Right atrium auricular region (tissue), 2 donors: Measurements from ENCODE around the gene NPFF. TPM values are rescaled to one million over a fixed set of nuclear protein-coding genes. Genes with fewer than 3 reads are reported as not detected.

ENCODE experiments used
- DNase-seq: peaks from one replicate; pipeline ENCODE4 v3.0.0-alpha.2; 2019; ENCODE audit warnings: low spot score
- H3K27ac ChIP-seq, 2 donors: fragments of 200-600 bp; sonication (generic); 1 replicate in 1 of 2; 2 replicates in 1 of 2; pipeline ENCODE4 v1.5.1; 2016 to 2019
- H3K27me3 ChIP-seq, 2 donors: fragments of 200-600 bp; sonication (generic); one replicate each; pipeline versions ENCODE4 v1.5.1 to v1.6.0; 2017 to 2019
- H3K36me3 ChIP-seq: fragments of 200-600 bp; sonication (generic); one replicate; pipeline ENCODE4 v1.5.1; 2016
- H3K4me1 ChIP-seq, 2 donors: fragments of 200-600 bp; sonication (generic); one replicate each; pipeline versions ENCODE4 v1.5.1 to v1.6.0; 2017 to 2019
- H3K4me3 ChIP-seq, 2 donors: fragments of 200-600 bp; sonication (generic); 1 replicate in 1 of 2; 2 replicates in 1 of 2; pipeline ENCODE4 v1.5.1; 2017 to 2019; ENCODE audit warnings: mild to moderate bottlenecking in 1 of 2, moderate library complexity in 1 of 2
- H3K9me3 ChIP-seq, 2 donors: fragments of 200-600 bp; sonication (generic); one replicate each; pipeline ENCODE4 v1.5.1; 2019
- CTCF ChIP-seq, 2 donors: fragments of 200-600 bp; sonication (generic); IDR thresholded peaks; one replicate each; pipeline ENCODE4 v1.5.1; 2019; ENCODE audit warnings: antibody characterized with exemption in 2 of 2
- total RNA-seq, 2 donors: library from RNA; depleted of rRNA; stranded (reverse); fragments of >200 nt; gene quantifications; one replicate each; pipeline ENCODE4 v1.1.0, GENCODE V29; 2016

Gene NPFF
- total RNA-seq, 2 donors from 2014 or later = not detected

GRCh38 chr12:53492188-53492587 is 15.1 kb downstream of the NPFF start:
- no peak for DNase-seq
- Histone ChIP-seq H3K27me3 (no peaks in the 10 kb centered on the region), H3K4me1 (peaks cover 0 to 24% of the 10 kb centered on the region in 2 donors), H3K9me3 (no peaks in the 10 kb centered on the region), H3K27ac (peak overlapping the region; percentile 82 to 86), H3K4me3 (peak overlapping the region; percentile 49 to 60), H3K36me3 (peaks cover 5% of the 10 kb centered on the region)
- TF ChIP-seq CTCF (IDR thresholded peaks at IDR 0.05) = no peak

GRCh38 chr12:53489242-53489864 is 17.9 kb downstream of the NPFF start:
- H3K36me3 ChIP-seq = peaks cover 19% of the 10 kb centered on the region
- H3K4me1 ChIP-seq = peaks cover 0 to 18% of the 10 kb centered on the region in 2 donors
- no peak overlapping the region for H3K27ac ChIP-seq
- no peak for TF ChIP-seq CTCF (IDR thresholded peaks at IDR 0.05)
- no peaks in the 10 kb centered on the region for H3K9me3 ChIP-seq
- no peaks in the 10 kb centered on the region for H3K27me3 ChIP-seq
- DNase-seq = no peak
- H3K4me3 ChIP-seq = no peak overlapping the region

GRCh38 chr12:53486736-53487487 is 20.4 kb downstream of the NPFF start:
- no peaks in the 10 kb centered on the region for H3K27me3 ChIP-seq
- no peak overlapping the region for H3K4me3 ChIP-seq
- H3K9me3 ChIP-seq = no peaks in the 10 kb centered on the region
- no peak for TF ChIP-seq CTCF (IDR thresholded peaks at IDR 0.05)
- DNase-seq = no peak
- peaks cover 0 to 13% of the 10 kb centered on the region in 2 donors for H3K4me1 ChIP-seq
- H3K27ac ChIP-seq = no peak overlapping the region
- peaks cover 34% of the 10 kb centered on the region for H3K36me3 ChIP-seq

GRCh38 chr12:53485955-53486735 is 21.1 kb downstream of the NPFF start:
- H3K27ac ChIP-seq = no peak overlapping the region
- H3K9me3 ChIP-seq = no peaks in the 10 kb centered on the region
- H3K27me3 ChIP-seq = no peaks in the 10 kb centered on the region
- peaks cover 0 to 16% of the 10 kb centered on the region in 2 donors for H3K4me1 ChIP-seq
- TF ChIP-seq CTCF (IDR thresholded peaks at IDR 0.05) = no peak
- no peak for DNase-seq
- peaks cover 42% of the 10 kb centered on the region for H3K36me3 ChIP-seq
- no peak overlapping the region for H3K4me3 ChIP-seq

- TF ChIP-seq CTCF (IDR thresholded peaks at IDR 0.05) = no peak
- H3K27me3 ChIP-seq = no peaks in the 10 kb centered on the region
- peaks cover 54% of the 10 kb centered on the region for H3K36me3 ChIP-seq
- DNase-seq = no peak
- no peak overlapping the region for H3K4me3 ChIP-seq
- H3K27ac ChIP-seq = no peak overlapping the region
- H3K4me1 ChIP-seq = peaks cover 0 to 22% of the 10 kb centered on the region in 2 donors
- no peaks in the 10 kb centered on the region for H3K9me3 ChIP-seq
Observed at GRCh38 chr12:53484686-53485575, 22.4 kb downstream of the NPFF start.
